Stimulated activated CD8-positive, alpha-beta memory T cell treated with anti-CD3 and anti-CD28 coated beads, Interleukin-7, amount 100 ng/mL, for 4 hours (primary cell): ENCODE results near the gene TRIM74.
"Not testable (repeated sequence)": the region's sequence is repeated elsewhere in the genome, so short reads cannot be mapped to it uniquely, and the experiment has no call there.

ENCODE experiments used
- DNase-seq, 2 donors: peaks; one replicate each; pipeline ENCODE4 v3.0.0-alpha.2; 2020; ENCODE audit warnings: low read depth in 2 of 2

The TRIM74 gene

GRCh38 chr7:72911395-72911794, 57.9 kb downstream of the TRIM74 start:
- not testable (repeated sequence) for DNase-seq
